Urinary bladder (tissue), 4 donors: ENCODE results near the gene BHLHA9. TPM values are rescaled to one million over a fixed set of nuclear protein-coding genes. Genes with fewer than 3 reads are reported as not detected.

Experiments used
- DNase-seq: peaks from one replicate; pipeline ENCODE4 v3.0.0-alpha.2; 2015; ENCODE audit errors: extremely low spot score
- H3K27ac ChIP-seq: one replicate; pipeline ENCODE4 v1.5.1; 2013; ENCODE audit warnings: low read depth, mild to moderate bottlenecking, moderate library complexity
- H3K36me3 ChIP-seq: one replicate; pipeline ENCODE4 v1.6.1; 2013; ENCODE audit warnings: mild to moderate bottlenecking, moderate library complexity; ENCODE audit not compliant: insufficient read depth
- H3K4me1 ChIP-seq: one replicate; pipeline ENCODE4 v1.6.1; 2013; ENCODE audit warnings: mild to moderate bottlenecking, moderate library complexity; ENCODE audit not compliant: insufficient read depth
- H3K4me3 ChIP-seq: one replicate; pipeline ENCODE4 v1.5.1; 2013; ENCODE audit warnings: low read depth, low read length
- WGBS: extraction: QIAGEN DNeasy Blood & Tissue Kit; methylation state at CpG from one replicate; pipeline ENCODE4 v1.1.7; 2013; 5-methylcytosine and 5-hydroxymethylcytosine counted together
- polyA plus RNA-seq: library from polyadenylated mRNA; stranded (reverse); fragments of 200-250 nt; gene quantifications from one replicate; pipeline ENCODE4 v1.2.3, GENCODE V29; 2013
- total RNA-seq: library from RNA; depleted of rRNA; stranded (reverse); fragments of >200 nt; gene quantifications from one replicate; pipeline ENCODE4 v1.2.3, GENCODE V29; 2014
- donor health status: healthy with polysubstance abuse.
- donor health status: healthy.

BHLHA9 gene
- total RNA-seq (not detected), polyA plus RNA-seq (not detected)

- no peak for DNase-seq
- WGBS = 8% methylated on average over 93 of the region's 93 CpGs
- H3K27ac ChIP-seq = no peak within 1 kb of the TSS
- H3K4me3 ChIP-seq = peak within 1 kb of the TSS; percentile 7
- no peaks in the 10 kb centered on the region for H3K4me1 ChIP-seq
- no peaks in the 10 kb centered on the region for H3K36me3 ChIP-seq
Measured at GRCh38 chr17:1270210-1271029, at the start of gene BHLHA9. Gene BHLHA9, plus strand, starts transcription at chr17:1270444. Its CDS starts 120 bp downstream, at chr17:1270564.

GRCh38 chr17:1221209-1221608 lies 49.0 kb upstream of the BHLHA9 start:
- Histone ChIP-seq H3K36me3 (no peaks in the 10 kb centered on the region), H3K4me3 (no peak overlapping the region), H3K27ac (no peak overlapping the region), H3K4me1 (no peaks in the 10 kb centered on the region)
- WGBS = 83% methylated on average over 7 of the region's 7 CpGs
- no peak for DNase-seq

- DNase-seq = no peak
- no peaks in the 10 kb centered on the region for H3K4me1 ChIP-seq
- 95% methylated on average over 8 of the region's 8 CpGs for WGBS
- H3K4me3 ChIP-seq = no peak overlapping the region
- H3K36me3 ChIP-seq = no peaks in the 10 kb centered on the region
- H3K27ac ChIP-seq = no peak overlapping the region
Measured at GRCh38 chr17:1222321-1222720, 47.9 kb upstream of the BHLHA9 start.

GRCh38 chr17:1223662-1224061 lies 46.6 kb upstream of the BHLHA9 start:
- H3K4me1 ChIP-seq = no peaks in the 10 kb centered on the region
- DNase-seq = no peak
- 55% methylated on average over 14 of the region's 14 CpGs for WGBS
- H3K27ac ChIP-seq = no peak overlapping the region
- no peaks in the 10 kb centered on the region for H3K36me3 ChIP-seq
- no peak overlapping the region for H3K4me3 ChIP-seq

GRCh38 chr17:1224330-1224729 lies 45.9 kb upstream of the BHLHA9 start:
- H3K36me3 ChIP-seq = no peaks in the 10 kb centered on the region
- no peak overlapping the region for H3K4me3 ChIP-seq
- no peaks in the 10 kb centered on the region for H3K4me1 ChIP-seq
- no peak overlapping the region for H3K27ac ChIP-seq
- DNase-seq = no peak
- WGBS = 69% methylated on average over 7 of the region's 7 CpGs

GRCh38 chr17:1226308-1226707 lies 43.9 kb upstream of the BHLHA9 start:
- DNase-seq = no peak
- no peak overlapping the region for H3K27ac ChIP-seq
- no peaks in the 10 kb centered on the region for H3K36me3 ChIP-seq
- H3K4me3 ChIP-seq = no peak overlapping the region
- no peaks in the 10 kb centered on the region for H3K4me1 ChIP-seq
- WGBS = 86% methylated on average over 3 of the region's 3 CpGs

- no peaks in the 10 kb centered on the region for H3K4me1 ChIP-seq
- no peaks in the 10 kb centered on the region for H3K36me3 ChIP-seq
- 74% methylated on average over 5 of the region's 5 CpGs for WGBS
- DNase-seq = no peak
- H3K4me3 ChIP-seq = no peak overlapping the region
- H3K27ac ChIP-seq = no peak overlapping the region
Measured at GRCh38 chr17:1227365-1227764, 42.9 kb upstream of the BHLHA9 start.

GRCh38 chr17:1227917-1228780 lies 42.1 kb upstream of the BHLHA9 start:
- no peaks in the 10 kb centered on the region for H3K4me1 ChIP-seq
- DNase-seq = no peak
- H3K36me3 ChIP-seq = no peaks in the 10 kb centered on the region
- 11% methylated on average over 58 of the region's 58 CpGs for WGBS
- no peak overlapping the region for H3K27ac ChIP-seq
- peak overlapping the region; percentile 64 for H3K4me3 ChIP-seq

- DNase-seq = no peak
- WGBS = under 1% methylated on average over 79 of the region's 79 CpGs
- H3K4me1 ChIP-seq = no peaks in the 10 kb centered on the region
- H3K4me3 ChIP-seq = peak overlapping the region; percentile 64
- no peak overlapping the region for H3K27ac ChIP-seq
- H3K36me3 ChIP-seq = no peaks in the 10 kb centered on the region
Measured at GRCh38 chr17:1228781-1229348, 41.4 kb upstream of the BHLHA9 start.

- no peaks in the 10 kb centered on the region for H3K4me1 ChIP-seq
- WGBS = under 1% methylated on average over 74 of the region's 74 CpGs
- no peak overlapping the region for H3K27ac ChIP-seq
- no peaks in the 10 kb centered on the region for H3K36me3 ChIP-seq
- H3K4me3 ChIP-seq = peak overlapping the region; percentile 64
- DNase-seq = no peak
Measured at GRCh38 chr17:1229349-1229899, 40.8 kb upstream of the BHLHA9 start.

- no peak overlapping the region for H3K27ac ChIP-seq
Measured at GRCh38 chr17:1229900-1230501, 40.2 kb upstream of the BHLHA9 start.

GRCh38 chr17:1231456-1231855 lies 38.8 kb upstream of the BHLHA9 start:
- WGBS = 66% methylated on average over 12 of the region's 12 CpGs

More at GRCh38 chr17:1229900-1230501, 40.2 kb upstream of the BHLHA9 start:
- DNase-seq = no peak
- H3K4me1 ChIP-seq = no peaks in the 10 kb centered on the region
- 18% methylated on average over 51 of the region's 51 CpGs for WGBS
- no peaks in the 10 kb centered on the region for H3K36me3 ChIP-seq
- H3K4me3 ChIP-seq = peak overlapping the region; percentile 64

GRCh38 chr17:1232331-1232730 lies 37.9 kb upstream of the BHLHA9 start:
- WGBS = 78% methylated on average over 8 of the region's 8 CpGs
- Histone ChIP-seq H3K36me3 (no peaks in the 10 kb centered on the region), H3K4me3 (no peak overlapping the region), H3K4me1 (no peaks in the 10 kb centered on the region), H3K27ac (no peak overlapping the region)
- no peak for DNase-seq

More at GRCh38 chr17:1231456-1231855, 38.8 kb upstream of the BHLHA9 start:
- Histone ChIP-seq H3K27ac (no peak overlapping the region), H3K4me1 (no peaks in the 10 kb centered on the region), H3K36me3 (no peaks in the 10 kb centered on the region), H3K4me3 (no peak overlapping the region)
- no peak for DNase-seq
